Measurements from ENCODE around the gene VILL. TPM values are rescaled to one million over a fixed set of nuclear protein-coding genes. Genes with fewer than 3 reads are reported as not detected.

Gene VILL
- polyA plus RNA-seq, 1 donor from 2014 or later, result not detected

DNA sequence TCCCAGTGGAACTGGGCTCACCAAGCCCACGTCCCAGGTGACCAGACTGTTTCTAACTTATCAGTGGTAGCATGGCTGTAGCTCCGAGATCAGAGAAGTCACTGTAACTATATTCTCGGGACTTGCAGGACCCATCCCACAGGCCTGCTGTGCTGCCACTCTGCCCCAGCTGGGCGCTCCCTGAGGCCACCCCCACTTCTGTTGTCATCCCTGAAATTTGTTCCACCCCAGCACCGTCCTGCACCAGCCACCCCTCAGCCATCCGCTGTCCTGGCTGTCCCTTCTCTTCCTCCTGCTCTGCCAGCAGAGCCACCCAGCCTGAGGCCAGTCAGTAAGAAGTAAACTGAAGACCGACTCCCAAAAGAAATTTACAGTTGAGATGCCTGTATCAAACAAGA lies 33.0 kb upstream of the VILL start:
- no peaks in the 10 kb centered on the region for H3K27me3 ChIP-seq (ENCODE audit: insufficient read depth, low read depth, low read length)
- no peak for TF ChIP-seq EZH2 (IDR thresholded peaks at IDR 0.05; ENCODE audit: borderline replicate concordance, insufficient read depth, low read length, poor library complexity, severe bottlenecking)
- no peak for TF ChIP-seq EP300 (conservative IDR thresholded peaks at IDR 0.05; ENCODE audit: poor library complexity, severe bottlenecking)
- TF ChIP-seq TAF1 (IDR thresholded peaks at IDR 0.05; ENCODE audit: low read depth), result no peak
- TF ChIP-seq, protein P1, sequence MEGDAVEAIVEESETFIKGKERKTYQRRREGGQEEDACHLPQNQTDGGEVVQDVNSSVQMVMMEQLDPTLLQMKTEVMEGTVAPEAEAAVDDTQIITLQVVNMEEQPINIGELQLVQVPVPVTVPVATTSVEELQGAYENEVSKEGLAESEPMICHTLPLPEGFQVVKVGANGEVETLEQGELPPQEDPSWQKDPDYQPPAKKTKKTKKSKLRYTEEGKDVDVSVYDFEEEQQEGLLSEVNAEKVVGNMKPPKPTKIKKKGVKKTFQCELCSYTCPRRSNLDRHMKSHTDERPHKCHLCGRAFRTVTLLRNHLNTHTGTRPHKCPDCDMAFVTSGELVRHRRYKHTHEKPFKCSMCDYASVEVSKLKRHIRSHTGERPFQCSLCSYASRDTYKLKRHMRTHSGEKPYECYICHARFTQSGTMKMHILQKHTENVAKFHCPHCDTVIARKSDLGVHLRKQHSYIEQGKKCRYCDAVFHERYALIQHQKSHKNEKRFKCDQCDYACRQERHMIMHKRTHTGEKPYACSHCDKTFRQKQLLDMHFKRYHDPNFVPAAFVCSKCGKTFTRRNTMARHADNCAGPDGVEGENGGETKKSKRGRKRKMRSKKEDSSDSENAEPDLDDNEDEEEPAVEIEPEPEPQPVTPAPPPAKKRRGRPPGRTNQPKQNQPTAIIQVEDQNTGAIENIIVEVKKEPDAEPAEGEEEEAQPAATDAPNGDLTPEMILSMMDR (IDR thresholded peaks at IDR 0.05; ENCODE audit: poor library complexity, severe bottlenecking), result no peak
- TF ChIP-seq SMC3 (conservative IDR thresholded peaks at IDR 0.05; ENCODE audit: poor library complexity), result no peak
- TF ChIP-seq RAD21 (conservative IDR thresholded peaks at IDR 0.05), result no peak
- TF ChIP-seq MXI1 (conservative IDR thresholded peaks at IDR 0.05; ENCODE audit: poor library complexity, severe bottlenecking), result no peak
- TF ChIP-seq, protein P2, sequence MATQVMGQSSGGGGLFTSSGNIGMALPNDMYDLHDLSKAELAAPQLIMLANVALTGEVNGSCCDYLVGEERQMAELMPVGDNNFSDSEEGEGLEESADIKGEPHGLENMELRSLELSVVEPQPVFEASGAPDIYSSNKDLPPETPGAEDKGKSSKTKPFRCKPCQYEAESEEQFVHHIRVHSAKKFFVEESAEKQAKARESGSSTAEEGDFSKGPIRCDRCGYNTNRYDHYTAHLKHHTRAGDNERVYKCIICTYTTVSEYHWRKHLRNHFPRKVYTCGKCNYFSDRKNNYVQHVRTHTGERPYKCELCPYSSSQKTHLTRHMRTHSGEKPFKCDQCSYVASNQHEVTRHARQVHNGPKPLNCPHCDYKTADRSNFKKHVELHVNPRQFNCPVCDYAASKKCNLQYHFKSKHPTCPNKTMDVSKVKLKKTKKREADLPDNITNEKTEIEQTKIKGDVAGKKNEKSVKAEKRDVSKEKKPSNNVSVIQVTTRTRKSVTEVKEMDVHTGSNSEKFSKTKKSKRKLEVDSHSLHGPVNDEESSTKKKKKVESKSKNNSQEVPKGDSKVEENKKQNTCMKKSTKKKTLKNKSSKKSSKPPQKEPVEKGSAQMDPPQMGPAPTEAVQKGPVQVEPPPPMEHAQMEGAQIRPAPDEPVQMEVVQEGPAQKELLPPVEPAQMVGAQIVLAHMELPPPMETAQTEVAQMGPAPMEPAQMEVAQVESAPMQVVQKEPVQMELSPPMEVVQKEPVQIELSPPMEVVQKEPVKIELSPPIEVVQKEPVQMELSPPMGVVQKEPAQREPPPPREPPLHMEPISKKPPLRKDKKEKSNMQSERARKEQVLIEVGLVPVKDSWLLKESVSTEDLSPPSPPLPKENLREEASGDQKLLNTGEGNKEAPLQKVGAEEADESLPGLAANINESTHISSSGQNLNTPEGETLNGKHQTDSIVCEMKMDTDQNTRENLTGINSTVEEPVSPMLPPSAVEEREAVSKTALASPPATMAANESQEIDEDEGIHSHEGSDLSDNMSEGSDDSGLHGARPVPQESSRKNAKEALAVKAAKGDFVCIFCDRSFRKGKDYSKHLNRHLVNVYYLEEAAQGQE (IDR thresholded peaks at IDR 0.05; ENCODE audit: borderline replicate concordance), result no peak
- TF ChIP-seq POLR2AphosphoS5 (IDR thresholded peaks at IDR 0.05), result no peak
- H3K9me3 ChIP-seq (ENCODE audit: low read length), result no peaks in the 10 kb centered on the region
- no peak overlapping the region for H2AFZ ChIP-seq (ENCODE audit: low read depth, low read length)
- H3F3A ChIP-seq (ENCODE audit: insufficient read depth, low read length, poor library complexity, severe bottlenecking), result no peaks in the 10 kb centered on the region
- H3K79me2 ChIP-seq (replicated peaks; ENCODE audit: insufficient read depth, low read length), result no peaks in the 10 kb centered on the region
- no peaks in the 10 kb centered on the region for H4K20me1 ChIP-seq (ENCODE audit: insufficient read depth)
- H3K27ac ChIP-seq (ENCODE audit: low read length), result no peak overlapping the region
- H3K4me2 ChIP-seq (ENCODE audit: low read length), result no peak overlapping the region
- no peak overlapping the region for H3K4me3 ChIP-seq (ENCODE audit: low read length)
- H3K36me3 ChIP-seq (ENCODE audit: insufficient read depth, low read length), result no peaks in the 10 kb centered on the region
- no peak overlapping the region for H3K9ac ChIP-seq (ENCODE audit: low read length)
- no peaks in the 10 kb centered on the region for H3K9me2 ChIP-seq (ENCODE audit: insufficient read depth, low read length)

DNA sequence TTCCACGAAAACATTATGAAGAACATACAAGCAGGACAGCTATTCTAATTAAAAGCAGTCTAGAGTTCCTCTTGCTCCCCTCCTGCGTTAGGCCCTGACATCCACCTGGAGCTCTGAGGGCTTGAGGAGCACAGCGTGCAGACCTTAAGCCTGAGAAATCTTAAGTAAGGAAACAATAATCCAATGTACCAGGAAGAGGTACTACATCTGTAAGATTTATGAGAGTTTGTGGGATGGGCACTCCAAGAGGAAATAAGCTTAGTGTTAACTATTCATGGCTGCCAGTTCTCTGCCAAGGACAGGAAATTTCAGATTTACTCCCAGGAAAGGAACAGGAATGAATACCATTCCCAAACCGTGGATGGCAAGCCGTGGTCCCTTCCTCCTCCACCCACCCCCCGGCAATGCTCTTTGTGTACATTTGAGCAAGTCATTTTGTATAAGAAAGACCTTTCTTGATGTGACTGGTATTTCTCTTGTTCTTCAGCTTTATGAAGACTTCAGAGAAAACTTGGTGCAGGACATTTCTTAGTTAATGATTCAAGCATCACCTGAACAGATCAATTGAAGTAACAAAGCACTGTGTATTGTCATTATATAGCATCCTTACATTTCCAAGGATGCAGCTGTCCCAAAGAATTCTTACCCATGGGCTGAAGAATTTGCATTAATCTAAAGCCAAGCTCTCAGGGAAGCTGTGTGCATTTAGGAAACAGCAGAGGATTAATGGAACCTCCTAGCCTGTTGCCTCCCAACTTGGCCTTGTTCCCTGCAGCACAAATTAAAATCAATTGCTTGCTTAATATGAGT lies 28.8 kb upstream of the VILL start:
- Histone ChIP-seq H2AFZ (ENCODE audit: low read depth, low read length) (no peak overlapping the region), H3K4me2 (ENCODE audit: low read length) (no peak overlapping the region), H3K9me2 (ENCODE audit: insufficient read depth, low read length) (no peaks in the 10 kb centered on the region), H3K27ac (ENCODE audit: low read length) (no peak overlapping the region), H3F3A (ENCODE audit: insufficient read depth, low read length, poor library complexity, severe bottlenecking) (no peaks in the 10 kb centered on the region), H3K9ac (ENCODE audit: low read length) (no peak overlapping the region), H3K27me3 (ENCODE audit: insufficient read depth, low read depth, low read length) (no peaks in the 10 kb centered on the region), H3K79me2 (replicated peaks; ENCODE audit: insufficient read depth, low read length) (no peaks in the 10 kb centered on the region), H4K20me1 (ENCODE audit: insufficient read depth) (no peaks in the 10 kb centered on the region), H3K36me3 (ENCODE audit: insufficient read depth, low read length) (no peaks in the 10 kb centered on the region), H3K9me3 (ENCODE audit: low read length) (no peaks in the 10 kb centered on the region), H3K4me3 (ENCODE audit: low read length) (no peak overlapping the region)
- no peak for TF ChIP-seq POLR2AphosphoS5 (IDR thresholded peaks at IDR 0.05)
- TF ChIP-seq SMC3 (conservative IDR thresholded peaks at IDR 0.05; ENCODE audit: poor library complexity), result no peak
- TF ChIP-seq, protein P1 (IDR thresholded peaks at IDR 0.05; ENCODE audit: poor library complexity, severe bottlenecking), result no peak
- TF ChIP-seq EZH2 (IDR thresholded peaks at IDR 0.05; ENCODE audit: borderline replicate concordance, insufficient read depth, low read length, poor library complexity, severe bottlenecking), result no peak
- TF ChIP-seq, protein P2 (IDR thresholded peaks at IDR 0.05; ENCODE audit: borderline replicate concordance), result no peak
- no peak for TF ChIP-seq RAD21 (conservative IDR thresholded peaks at IDR 0.05)
- no peak for TF ChIP-seq TAF1 (IDR thresholded peaks at IDR 0.05; ENCODE audit: low read depth)
- TF ChIP-seq MXI1 (conservative IDR thresholded peaks at IDR 0.05; ENCODE audit: poor library complexity, severe bottlenecking), result no peak
